Gastroesophageal sphincter (tissue), 4 donors: Measurements from ENCODE around the gene COL25A1. TPM values are rescaled to one million over a fixed set of nuclear protein-coding genes. Genes with fewer than 3 reads are reported as not detected.
A peak's percentile ranks its signal among the peaks of the same experiment; 100 is the strongest.

ENCODE experiments used
- ATAC-seq: fragments of 150-250 bp; one replicate; pipeline ENCODE4 v1.9.1; 2016; ENCODE audit warnings: mild to moderate bottlenecking, moderate library complexity
- H3K27ac ChIP-seq, 4 donors: fragments of 200-600 bp; sonication (generic) in 3 of 4; 1 replicate in 3 of 4; 2 replicates in 1 of 4; pipeline ENCODE4 v1.5.1; 2016 to 2019
- H3K27me3 ChIP-seq: fragments of 200-600 bp; sonication (generic); one replicate; pipeline ENCODE4 v1.5.1; 2019
- H3K36me3 ChIP-seq, 2 donors: fragments of 200-600 bp; sonication (generic); one replicate each; pipeline ENCODE4 v1.5.1; 2019; ENCODE audit warnings: control low read depth in 1 of 2
- H3K4me1 ChIP-seq, 3 donors: fragments of 200-600 bp; sonication (generic); 1 replicate in 2 of 3; 2 replicates in 1 of 3; pipeline ENCODE4 v1.5.1; 2016 to 2019; ENCODE audit warnings: control low read depth in 2 of 3
- H3K4me3 ChIP-seq, 2 donors: fragments of 200-600 bp; sonication (generic); one replicate each; pipeline ENCODE4 v1.5.1; 2019; ENCODE audit warnings: mild to moderate bottlenecking in 1 of 2, moderate library complexity in 1 of 2
- H3K9me3 ChIP-seq, 3 donors: fragments of 200-600 bp; sonication (generic); one replicate each; pipeline ENCODE4 v1.5.1; 2017 to 2019; ENCODE audit warnings: control low read depth in 2 of 3
- EP300 ChIP-seq: sonication (generic); formaldehyde crosslinking; IDR thresholded peaks from one replicate; pipeline ENCODE4 v1.6.1; 2017; ENCODE audit warnings: antibody characterized with exemption, mild to moderate bottlenecking
- POLR2A ChIP-seq, 2 donors: fragments of 450-650 bp; IDR thresholded peaks; one replicate each; pipeline ENCODE4 v1.6.1; 2017; ENCODE audit warnings: antibody characterized with exemption in 2 of 2, mild to moderate bottlenecking in 2 of 2, moderate library complexity in 1 of 2
- POLR2AphosphoS5 ChIP-seq: sonication (generic); formaldehyde crosslinking; IDR thresholded peaks from one replicate; pipeline ENCODE4 v1.6.1; 2017; ENCODE audit warnings: antibody characterized with exemption
- WGBS, 2 donors: methylation state at CpG; one replicate each; pipeline ENCODE4 v1.1.5; 2018; ENCODE audit warnings: low coverage in 1 of 2; 5-methylcytosine and 5-hydroxymethylcytosine counted together
- total RNA-seq, 4 donors: library from RNA; depleted of rRNA; stranded (reverse); fragments of >200 nt; gene quantifications; one replicate each; pipeline ENCODE4 v1.1.0, GENCODE V29; 2016
- TF ChIP-seq, protein P1 (sequence below), 4 experiments: fragments of 200-600 bp in 2 of 4; fragments of 450-650 bp in 2 of 4; sonication (generic) in 1 of 4; IDR thresholded peaks; one replicate each; pipeline ENCODE4 v1.5.1; 2017 to 2019; ENCODE audit warnings: antibody characterized with exemption in 4 of 4, mild to moderate bottlenecking in 2 of 4, moderate library complexity in 2 of 4

Gene COL25A1
- total RNA-seq, 4 donors from 2014 or later = 0.40 to 1.8 (median 1.0) TPM

DNA sequence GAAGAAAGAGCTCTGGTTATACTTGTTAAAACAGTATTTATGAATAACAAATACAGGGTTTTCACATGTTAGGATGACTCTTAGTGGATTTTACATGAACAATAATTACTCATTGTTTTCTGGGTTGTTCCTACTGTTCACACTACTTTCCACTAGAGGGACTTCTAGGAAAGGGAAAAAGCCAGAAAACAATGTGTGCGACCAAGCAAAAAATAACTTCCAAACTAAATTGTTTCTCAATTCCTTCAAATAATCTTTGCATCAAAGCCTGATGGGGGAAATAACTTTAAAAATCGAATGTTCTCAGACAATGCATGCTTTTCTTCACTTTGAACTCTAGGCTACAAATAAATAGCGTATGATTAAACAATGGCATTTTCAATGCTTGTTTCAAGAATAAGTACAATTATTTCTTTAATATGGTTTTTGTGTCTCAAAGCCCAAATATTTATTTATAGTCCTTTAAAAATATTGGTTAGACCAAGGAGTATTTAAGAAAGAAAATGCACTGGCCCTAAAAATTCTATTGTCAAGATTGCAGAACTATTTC, 467.5 kb downstream of the COL25A1 start:
- H3K4me1 ChIP-seq = peaks cover 0 to 9% (median 4%) of the 10 kb centered on the region in 3 donors
- no peaks in the 10 kb centered on the region for H3K27me3 ChIP-seq
- no peak overlapping the region for H3K4me3 ChIP-seq
- ATAC-seq = no peak
- H3K27ac ChIP-seq = no peak overlapping the region
- H3K36me3 ChIP-seq = no peaks in the 10 kb centered on the region
- H3K9me3 ChIP-seq = no peaks in the 10 kb centered on the region
- 25 to 31% methylated on average over 3 of the region's 3 CpGs for WGBS, 2 donors
- TF ChIP-seq POLR2A (IDR thresholded peaks at IDR 0.05) = no peak
- TF ChIP-seq, protein P1, sequence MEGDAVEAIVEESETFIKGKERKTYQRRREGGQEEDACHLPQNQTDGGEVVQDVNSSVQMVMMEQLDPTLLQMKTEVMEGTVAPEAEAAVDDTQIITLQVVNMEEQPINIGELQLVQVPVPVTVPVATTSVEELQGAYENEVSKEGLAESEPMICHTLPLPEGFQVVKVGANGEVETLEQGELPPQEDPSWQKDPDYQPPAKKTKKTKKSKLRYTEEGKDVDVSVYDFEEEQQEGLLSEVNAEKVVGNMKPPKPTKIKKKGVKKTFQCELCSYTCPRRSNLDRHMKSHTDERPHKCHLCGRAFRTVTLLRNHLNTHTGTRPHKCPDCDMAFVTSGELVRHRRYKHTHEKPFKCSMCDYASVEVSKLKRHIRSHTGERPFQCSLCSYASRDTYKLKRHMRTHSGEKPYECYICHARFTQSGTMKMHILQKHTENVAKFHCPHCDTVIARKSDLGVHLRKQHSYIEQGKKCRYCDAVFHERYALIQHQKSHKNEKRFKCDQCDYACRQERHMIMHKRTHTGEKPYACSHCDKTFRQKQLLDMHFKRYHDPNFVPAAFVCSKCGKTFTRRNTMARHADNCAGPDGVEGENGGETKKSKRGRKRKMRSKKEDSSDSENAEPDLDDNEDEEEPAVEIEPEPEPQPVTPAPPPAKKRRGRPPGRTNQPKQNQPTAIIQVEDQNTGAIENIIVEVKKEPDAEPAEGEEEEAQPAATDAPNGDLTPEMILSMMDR (IDR thresholded peaks at IDR 0.05) = peak; percentile 12 to 55 (median 42)
- no peak for TF ChIP-seq POLR2AphosphoS5
- no peak for TF ChIP-seq EP300

DNA sequence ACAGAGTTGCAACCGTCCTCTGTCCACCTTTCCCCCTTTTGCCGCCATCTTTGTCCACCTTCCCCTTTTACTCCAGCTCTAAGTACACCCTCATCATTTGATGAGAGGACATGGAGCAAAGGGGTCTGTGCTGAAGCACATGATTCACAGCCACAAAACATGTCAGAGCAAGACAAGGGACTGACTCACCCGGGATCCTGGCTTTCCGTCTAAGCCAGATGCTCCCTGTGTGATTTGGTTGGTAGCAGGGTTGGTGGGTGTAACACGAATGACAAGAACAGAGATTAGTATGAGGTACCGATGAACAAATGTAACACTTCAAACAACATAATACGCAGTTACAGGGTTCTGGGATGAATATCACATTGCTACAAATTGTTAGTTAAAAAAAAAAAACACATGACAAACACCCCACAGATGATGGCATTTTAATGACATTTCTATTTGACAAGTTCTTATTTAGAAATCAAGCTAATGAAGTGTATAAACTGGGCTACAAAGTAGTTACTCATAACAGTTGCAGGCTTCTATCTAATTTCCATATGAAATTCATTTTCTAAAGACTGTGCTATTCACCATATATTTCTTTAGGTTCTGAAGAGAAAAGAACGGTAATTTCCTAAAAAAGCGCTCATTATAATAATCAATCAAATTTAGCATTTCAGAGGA, 468.2 kb downstream of the COL25A1 start:
- no peak for ATAC-seq
- TF ChIP-seq, protein P1 (IDR thresholded peaks at IDR 0.05) = no peak
- no peak for TF ChIP-seq EP300
- TF ChIP-seq POLR2A (IDR thresholded peaks at IDR 0.05) = no peak
- no peak for TF ChIP-seq POLR2AphosphoS5

DNA sequence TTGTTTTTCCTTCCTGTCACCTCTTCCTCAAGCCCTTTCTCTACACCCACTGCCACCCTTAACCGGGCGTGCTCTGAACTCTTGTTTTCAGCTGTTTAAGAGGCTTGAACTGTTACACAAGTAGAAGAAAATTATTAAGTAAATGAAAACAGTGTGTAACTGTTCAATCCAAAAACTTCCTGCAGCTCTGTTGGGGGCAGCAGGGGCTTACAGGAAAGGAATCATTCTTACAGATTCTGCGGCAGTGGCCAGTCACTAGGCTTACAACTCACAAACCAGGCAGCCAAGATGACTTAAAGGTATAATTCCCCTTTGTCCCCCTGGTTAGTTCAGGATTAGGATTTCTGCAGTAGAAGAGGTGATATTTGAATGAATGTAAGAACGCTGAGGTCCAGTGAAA, 469.4 kb downstream of the COL25A1 start:
- Histone ChIP-seq H3K9me3 (no peaks in the 10 kb centered on the region), H3K27me3 (no peaks in the 10 kb centered on the region), H3K4me3 (no peak overlapping the region), H3K4me1 (peaks cover 0 to 9% (median 4%) of the 10 kb centered on the region in 3 donors), H3K36me3 (no peaks in the 10 kb centered on the region), H3K27ac (no peak overlapping the region)
- no peak for ATAC-seq
- TF ChIP-seq EP300 (no peak), POLR2A (IDR thresholded peaks at IDR 0.05) (no peak)
- WGBS, 2 donors = 87 to 90% methylated on average over 4 of the region's 4 CpGs

More for the DNA sequence above, 468.2 kb downstream of the COL25A1 start:
- H3K36me3 ChIP-seq = no peaks in the 10 kb centered on the region
- peaks cover 0 to 9% (median 4%) of the 10 kb centered on the region in 3 donors for H3K4me1 ChIP-seq
- H3K9me3 ChIP-seq = no peaks in the 10 kb centered on the region
- 63 to 69% methylated on average over 6 to 9 of the region's 9 CpGs for WGBS, 2 donors
- no peaks in the 10 kb centered on the region for H3K27me3 ChIP-seq
- no peak overlapping the region for H3K27ac ChIP-seq
- H3K4me3 ChIP-seq = no peak overlapping the region

DNA sequence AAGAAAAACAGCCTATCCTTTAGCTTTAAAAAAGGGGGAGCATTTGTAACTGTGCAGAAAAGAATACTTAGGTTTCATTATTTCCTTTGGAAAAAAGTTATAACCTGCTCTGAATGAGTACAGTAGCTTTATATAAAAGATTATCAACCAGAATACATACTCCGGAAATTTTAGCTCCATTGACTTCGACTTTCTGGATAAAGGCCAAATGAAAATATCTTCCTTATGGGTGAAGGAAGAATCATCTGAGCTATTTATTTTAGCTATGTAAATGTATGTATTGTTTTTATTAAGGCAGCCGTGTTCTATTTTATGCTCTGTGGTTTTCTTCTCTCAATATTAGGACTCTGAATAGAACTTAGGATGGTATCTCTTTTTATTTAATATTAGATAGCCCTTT, 470.6 kb downstream of the COL25A1 start:
- no peak overlapping the region for H3K4me3 ChIP-seq
- no peaks in the 10 kb centered on the region for H3K27me3 ChIP-seq
- H3K4me1 ChIP-seq = peaks cover 0 to 9% (median 4%) of the 10 kb centered on the region in 3 donors
- 33 to 48% methylated on average over 3 of the region's 3 CpGs for WGBS, 2 donors
- H3K9me3 ChIP-seq = no peaks in the 10 kb centered on the region
- H3K27ac ChIP-seq = no peak overlapping the region
- no peaks in the 10 kb centered on the region for H3K36me3 ChIP-seq
- ATAC-seq = no peak
- TF ChIP-seq EP300 = no peak
- no peak for TF ChIP-seq POLR2A (IDR thresholded peaks at IDR 0.05)
- TF ChIP-seq, protein P1 (IDR thresholded peaks at IDR 0.05) = no peak
- no peak for TF ChIP-seq POLR2AphosphoS5

DNA sequence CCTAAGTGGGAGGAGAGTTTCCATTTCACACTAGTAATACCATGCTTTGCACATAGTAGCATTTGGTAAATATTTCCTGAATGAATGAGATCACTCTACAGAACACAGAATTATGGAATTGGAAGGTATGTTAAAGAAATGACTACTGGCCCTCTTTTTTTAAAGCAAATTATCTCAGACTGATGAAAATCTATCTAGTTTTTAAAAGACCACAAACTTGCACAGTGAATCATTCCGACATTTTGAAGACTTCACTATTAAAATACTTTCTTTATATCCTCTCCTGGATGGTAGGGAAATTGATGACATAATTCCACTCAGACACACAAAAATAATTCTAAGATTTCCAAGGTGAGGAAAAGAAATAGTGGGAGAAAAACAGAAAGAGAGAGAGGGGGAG, 471.2 kb downstream of the COL25A1 start:
- WGBS, 2 donors = 80 to 86% methylated on average over 1 of the region's 1 CpG
- Histone ChIP-seq H3K4me3 (no peak overlapping the region), H3K9me3 (no peaks in the 10 kb centered on the region), H3K27me3 (no peaks in the 10 kb centered on the region), H3K4me1 (peaks cover 0 to 9% (median 4%) of the 10 kb centered on the region in 3 donors), H3K27ac (no peak overlapping the region), H3K36me3 (no peaks in the 10 kb centered on the region)
- TF ChIP-seq, protein P1 (IDR thresholded peaks at IDR 0.05) = no peak
- TF ChIP-seq EP300 (no peak), POLR2A (IDR thresholded peaks at IDR 0.05) (no peak)
- ATAC-seq = no peak
